HG03442 (cell line): ENCODE measurements around the gene C3orf20.
"Not testable (repeated sequence)": the region's sequence is repeated elsewhere in the genome, so short reads cannot be mapped to it uniquely, and the experiment has no call there.

ENCODE experiments used
- ATAC-seq: cut with Tn5 transposase; IDR thresholded peaks from one replicate; pipeline ENCODE4 v1.9.1; 2021; ENCODE audit warnings: mild to moderate bottlenecking, moderate library complexity; ENCODE audit not compliant: unreplicated experiment

Gene C3orf20

GRCh38 chr3:14752979-14753378 lies 78.0 kb downstream of the C3orf20 start:
- ATAC-seq = not testable (repeated sequence)

GRCh38 chr3:14757153-14757700 lies 82.3 kb downstream of the C3orf20 start:
- no peak for ATAC-seq

GRCh38 chr3:14758297-14758696 lies 83.4 kb downstream of the C3orf20 start:
- ATAC-seq = no peak

GRCh38 chr3:14758959-14759358 lies 84.0 kb downstream of the C3orf20 start:
- ATAC-seq = no peak

GRCh38 chr3:14760185-14760584 lies 85.2 kb downstream of the C3orf20 start:
- ATAC-seq = no peak

GRCh38 chr3:14761121-14761672 lies 86.3 kb downstream of the C3orf20 start:
- no peak for ATAC-seq

GRCh38 chr3:14761866-14762265 lies 86.9 kb downstream of the C3orf20 start:
- ATAC-seq = no peak

- ATAC-seq = no peak
These were observed 87.8 kb downstream of the C3orf20 start for GRCh38 chr3:14762701-14763100.

GRCh38 chr3:14764331-14765059 lies 89.6 kb downstream of the C3orf20 start:
- ATAC-seq = no peak

- ATAC-seq = no peak
These were observed 90.1 kb downstream of the C3orf20 start for GRCh38 chr3:14765060-14765400.

- ATAC-seq = no peak
These were observed 90.9 kb downstream of the C3orf20 start for GRCh38 chr3:14765576-14766427.

- no peak for ATAC-seq
These were observed 91.7 kb downstream of the C3orf20 start for GRCh38 chr3:14766428-14767244.

GRCh38 chr3:14767245-14768051 lies 92.5 kb downstream of the C3orf20 start:
- no peak for ATAC-seq

GRCh38 chr3:14768182-14768790 lies 93.3 kb downstream of the C3orf20 start:
- no peak for ATAC-seq

GRCh38 chr3:14768881-14769280 lies 93.9 kb downstream of the C3orf20 start:
- no peak for ATAC-seq

GRCh38 chr3:14769544-14770325 lies 94.8 kb downstream of the C3orf20 start:
- ATAC-seq = no peak

GRCh38 chr3:14770591-14770990 lies 95.7 kb downstream of the C3orf20 start:
- no peak for ATAC-seq

- ATAC-seq = no peak
These were observed 96.9 kb downstream of the C3orf20 start for GRCh38 chr3:14771593-14772497.
